Heart right ventricle (tissue), 16 donors: ENCODE results near the gene NCCRP1. TPM values are rescaled to one million over a fixed set of nuclear protein-coding genes. Genes with fewer than 3 reads are reported as not detected.
A peak's percentile ranks its signal among the peaks of the same experiment; 100 is the strongest.

Experiments
- ATAC-seq, 8 donors: fragments of 200-7000 bp; cut with Tn5 transposase; one replicate each; pipeline ENCODE4 v1.9.1; 2020; ENCODE audit warnings: mild to moderate bottlenecking in 8 of 8, moderate library complexity in 8 of 8, moderate number of reproducible peaks in 1 of 8
- DNase-seq, 2 donors: peaks; one replicate each; pipeline ENCODE4 v3.0.0-alpha.2; 2020
- H3K27ac ChIP-seq, 10 donors: fragments of 200-600 bp; sonication (generic) in 2 of 10; one replicate each; pipeline versions ENCODE4 v1.5.0 to v1.8.0; 2020 to 2022; ENCODE audit warnings: mild to moderate bottlenecking in 3 of 10
- H3K27me3 ChIP-seq, 7 donors: fragments of 200-600 bp; one replicate each; pipeline ENCODE4 v1.8.0; 2021 to 2022; ENCODE audit warnings: mild to moderate bottlenecking in 2 of 7
- H3K36me3 ChIP-seq, 9 donors: fragments of 200-600 bp; sonication (generic) in 1 of 9; one replicate each; pipeline versions ENCODE4 v1.5.0 to v1.8.0; 2020 to 2022; ENCODE audit warnings: mild to moderate bottlenecking in 2 of 9
- H3K4me1 ChIP-seq, 9 donors: fragments of 200-600 bp; sonication (generic) in 1 of 9; one replicate each; pipeline versions ENCODE4 v1.5.0 to v1.8.0; 2020 to 2022; ENCODE audit warnings: mild to moderate bottlenecking in 4 of 9
- H3K4me3 ChIP-seq, 10 donors: fragments of 200-600 bp; sonication (generic) in 2 of 10; one replicate each; pipeline versions ENCODE4 v1.5.0 to v1.8.0; 2020 to 2022; ENCODE audit warnings: mild to moderate bottlenecking in 7 of 10, moderate library complexity in 2 of 10
- H3K9me3 ChIP-seq, 11 donors: fragments of 200-600 bp in 10 of 11; sonication (generic) in 2 of 11; one replicate each; pipeline versions ENCODE4 v1.5.0 to v1.8.0; 2013 to 2022; ENCODE audit warnings: mild to moderate bottlenecking in 2 of 11, control low read depth in 1 of 11, moderate library complexity in 1 of 11
- WGBS, 2 donors: extraction: QIAGEN DNeasy Blood & Tissue Kit; methylation state at CpG; one replicate each; pipeline ENCODE4 v1.1.7; 2013; ENCODE audit warnings: inconsistent platforms in 1 of 2; 5-methylcytosine and 5-hydroxymethylcytosine counted together
- intact Hi-C, 10 donors: fragments of 100-400 bp; cut with DNase I; formaldehyde crosslinking; loops; one replicate each; pipeline versions ENCODE4 v1.11.1 to v1.14.2; 2022
- polyA plus RNA-seq, 2 donors: library from polyadenylated mRNA; stranded (reverse); fragments of 200-250 nt; gene quantifications; one replicate each; pipeline ENCODE4 v1.2.3, GENCODE V29; 2013
- total RNA-seq, 10 donors: library from RNA; stranded (reverse); fragmentation: NEBNext Ultra II Directional in 3 of 10; extraction: Animal tissue kit (Norgen Biotek cat#: 25700) in 3 of 10; gene quantifications; one replicate each; pipeline versions ENCODE4 v1.2.1 to v1.2.4, GENCODE V29; 2021 to 2023
- TF ChIP-seq, protein P1 (sequence below), 9 donors: fragments of 200-600 bp; sonication (generic) in 2 of 9; IDR thresholded peaks; one replicate each; pipeline versions ENCODE4 v1.5.0 to v1.8.0; 2021 to 2022; ENCODE audit warnings: antibody characterized with exemption in 9 of 9, mild to moderate bottlenecking in 5 of 9, moderate library complexity in 1 of 9
- donor health status: Arrhythmogenic right ventricular cardiomyopathy.
- donor health status: ischemic (EF 13 %, LVEDD 7.1; RV severe dilation, severe dysfunction).
- donor health status: healthy with polysubstance abuse.
- donor health status: DM: no; HTN: yes; CAD: no.
- donor health status: DM: no; HTN: no; CAD: no.
- donor health status: ischemic (EF 25% LVEDD 6.9; RV normal size, moderate dysfunction).
- donor health status: ischemic (EF 25% LVEDD 5.7; RV mildly dilated, moderate dysfunction).
- donor health status: healthy.
- donor health status: DM: yes; HTN: yes; CAD: no.
- donor health status: Ischemic cardiomyopathy.
- donor health status: ischemic (EF 35%, LVEDD 5.7; RV mildly dilated, moderate dysfunction).
- donor health status: nonischemic (EF 11% LVEDD 7.7; RV severe dilation, severe dysfunction).
- donor health status: DM: yes; HTN: yes; CAD: no.
- donor health status: PGD.
- donor health status: ischemic (EF 29% LVEDD 5.4; RV normal size, mild dysfunction).
- donor health status: nonischemic (EF 23%, LVEDD 6.1; RV moderate dilation, normal function).

NCCRP1 gene
- total and polyA plus RNA-seq, 12 donors, result 0.03 TPM; not detected in 11

DNA sequence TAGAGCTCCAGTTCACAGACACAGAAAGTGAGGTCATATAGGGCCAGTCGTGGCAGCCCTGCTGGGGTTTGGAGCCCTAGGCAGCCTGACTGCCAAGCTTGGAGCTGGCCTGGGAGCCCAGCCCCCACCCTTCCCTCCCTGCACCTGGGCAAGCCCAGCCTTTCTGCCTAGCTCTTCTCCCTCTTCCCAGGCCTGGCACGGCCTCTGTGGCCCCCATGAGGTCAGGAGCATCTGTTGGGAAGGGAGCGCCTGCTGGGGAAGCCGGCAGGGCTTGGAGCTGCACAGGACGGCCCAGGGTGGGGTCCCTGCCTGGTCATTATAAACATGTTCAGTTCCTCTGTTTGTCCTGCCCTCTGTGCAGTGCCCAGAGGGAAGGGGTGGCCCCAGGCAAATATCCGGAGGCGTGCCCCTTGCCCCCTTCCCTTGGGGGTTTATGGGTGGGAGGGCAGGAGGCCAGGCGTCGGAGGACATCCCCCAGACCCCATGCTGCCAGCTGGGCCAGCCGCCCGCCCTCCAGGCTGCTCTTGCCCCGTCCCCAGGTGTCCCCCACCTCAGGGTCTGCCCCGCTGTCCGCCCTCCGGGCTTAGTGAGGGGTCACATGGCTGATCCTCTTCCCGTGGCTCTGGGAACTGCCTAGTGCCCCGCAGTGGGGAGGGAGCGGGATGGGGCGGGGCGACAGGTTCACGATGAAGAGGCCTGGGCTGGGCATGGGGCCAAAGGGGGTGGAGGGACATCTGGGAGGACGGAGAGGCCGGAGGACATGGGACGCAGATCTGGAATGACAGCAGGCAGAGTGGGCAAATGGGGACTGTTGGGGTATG, 30.0 kb upstream of the NCCRP1 start:
- intact Hi-C loops, result no loop called here
- TF ChIP-seq, protein P1, sequence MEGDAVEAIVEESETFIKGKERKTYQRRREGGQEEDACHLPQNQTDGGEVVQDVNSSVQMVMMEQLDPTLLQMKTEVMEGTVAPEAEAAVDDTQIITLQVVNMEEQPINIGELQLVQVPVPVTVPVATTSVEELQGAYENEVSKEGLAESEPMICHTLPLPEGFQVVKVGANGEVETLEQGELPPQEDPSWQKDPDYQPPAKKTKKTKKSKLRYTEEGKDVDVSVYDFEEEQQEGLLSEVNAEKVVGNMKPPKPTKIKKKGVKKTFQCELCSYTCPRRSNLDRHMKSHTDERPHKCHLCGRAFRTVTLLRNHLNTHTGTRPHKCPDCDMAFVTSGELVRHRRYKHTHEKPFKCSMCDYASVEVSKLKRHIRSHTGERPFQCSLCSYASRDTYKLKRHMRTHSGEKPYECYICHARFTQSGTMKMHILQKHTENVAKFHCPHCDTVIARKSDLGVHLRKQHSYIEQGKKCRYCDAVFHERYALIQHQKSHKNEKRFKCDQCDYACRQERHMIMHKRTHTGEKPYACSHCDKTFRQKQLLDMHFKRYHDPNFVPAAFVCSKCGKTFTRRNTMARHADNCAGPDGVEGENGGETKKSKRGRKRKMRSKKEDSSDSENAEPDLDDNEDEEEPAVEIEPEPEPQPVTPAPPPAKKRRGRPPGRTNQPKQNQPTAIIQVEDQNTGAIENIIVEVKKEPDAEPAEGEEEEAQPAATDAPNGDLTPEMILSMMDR (IDR thresholded peaks at IDR 0.05), result no peak
- Histone ChIP-seq H3K36me3 (peaks cover 0 to 22% (median 0%) of the 10 kb centered on the region in 9 donors), H3K27me3 (no peaks in the 10 kb centered on the region), H3K27ac (no peak overlapping the region), H3K9me3 (no peaks in the 10 kb centered on the region), H3K4me3 (no peak overlapping the region), H3K4me1 (peaks cover 0 to 21% (median 14%) of the 10 kb centered on the region in 9 donors)
- WGBS, 2 donors, result 31 to 33% methylated on average over 24 of the region's 24 CpGs
- DNase-seq (peak; percentile 71 to 73), ATAC-seq (peak; percentile 34 to 84 (median 62))

DNA sequence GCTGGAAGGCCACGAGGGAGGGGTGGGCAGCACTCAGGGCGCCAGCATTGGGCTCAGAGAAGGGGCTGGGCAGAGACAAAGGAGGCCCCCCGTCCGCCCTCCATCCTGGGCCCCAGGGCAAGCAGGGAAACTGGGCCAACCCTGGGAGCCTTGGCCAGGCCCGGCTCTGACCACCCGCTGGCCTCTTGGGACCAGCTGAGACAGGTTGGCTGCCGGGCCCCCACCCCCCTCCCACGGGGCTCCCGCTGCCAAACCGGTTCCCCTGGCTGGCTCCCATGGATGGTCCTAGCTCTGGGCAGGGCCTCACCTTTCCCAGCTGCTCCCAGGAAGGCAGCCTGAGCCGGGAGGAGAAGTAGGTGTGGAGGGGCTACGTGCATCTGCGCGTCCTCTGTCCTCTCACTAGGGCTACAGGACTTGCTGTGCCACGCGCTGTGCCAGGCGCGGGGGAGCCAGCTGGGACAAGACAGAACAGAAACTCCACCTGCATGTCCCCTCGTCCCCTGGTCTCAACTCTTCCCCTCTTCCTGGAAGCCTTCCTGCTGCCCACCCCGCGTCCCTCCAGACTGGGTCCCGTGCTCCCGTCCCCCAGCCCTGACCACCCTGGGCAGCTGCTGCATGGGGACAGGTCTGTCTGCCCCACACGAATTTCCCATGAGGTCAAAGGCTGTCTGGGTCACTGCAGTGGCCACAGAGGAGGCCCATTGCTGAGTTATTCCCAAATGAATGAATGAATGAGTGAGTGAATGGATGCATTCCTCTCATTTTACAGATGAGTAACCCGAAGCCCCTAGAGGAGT, 29.1 kb upstream of the NCCRP1 start:
- Histone ChIP-seq H3K27me3 (no peaks in the 10 kb centered on the region), H3K4me1 (peaks cover 0 to 21% (median 14%) of the 10 kb centered on the region in 9 donors), H3K27ac (no peak overlapping the region), H3K36me3 (peaks cover 0 to 25% (median 0%) of the 10 kb centered on the region in 9 donors), H3K4me3 (no peak overlapping the region), H3K9me3 (no peaks in the 10 kb centered on the region)
- TF ChIP-seq, protein P1 (IDR thresholded peaks at IDR 0.05), result no peak
- no peak for DNase-seq
- intact Hi-C loops, result no loop called here
- WGBS, 2 donors, result 76 to 82% methylated on average over 24 to 25 of the region's 25 CpGs
- ATAC-seq, result peak in 2 of 8 donors; percentile 11 to 21

DNA sequence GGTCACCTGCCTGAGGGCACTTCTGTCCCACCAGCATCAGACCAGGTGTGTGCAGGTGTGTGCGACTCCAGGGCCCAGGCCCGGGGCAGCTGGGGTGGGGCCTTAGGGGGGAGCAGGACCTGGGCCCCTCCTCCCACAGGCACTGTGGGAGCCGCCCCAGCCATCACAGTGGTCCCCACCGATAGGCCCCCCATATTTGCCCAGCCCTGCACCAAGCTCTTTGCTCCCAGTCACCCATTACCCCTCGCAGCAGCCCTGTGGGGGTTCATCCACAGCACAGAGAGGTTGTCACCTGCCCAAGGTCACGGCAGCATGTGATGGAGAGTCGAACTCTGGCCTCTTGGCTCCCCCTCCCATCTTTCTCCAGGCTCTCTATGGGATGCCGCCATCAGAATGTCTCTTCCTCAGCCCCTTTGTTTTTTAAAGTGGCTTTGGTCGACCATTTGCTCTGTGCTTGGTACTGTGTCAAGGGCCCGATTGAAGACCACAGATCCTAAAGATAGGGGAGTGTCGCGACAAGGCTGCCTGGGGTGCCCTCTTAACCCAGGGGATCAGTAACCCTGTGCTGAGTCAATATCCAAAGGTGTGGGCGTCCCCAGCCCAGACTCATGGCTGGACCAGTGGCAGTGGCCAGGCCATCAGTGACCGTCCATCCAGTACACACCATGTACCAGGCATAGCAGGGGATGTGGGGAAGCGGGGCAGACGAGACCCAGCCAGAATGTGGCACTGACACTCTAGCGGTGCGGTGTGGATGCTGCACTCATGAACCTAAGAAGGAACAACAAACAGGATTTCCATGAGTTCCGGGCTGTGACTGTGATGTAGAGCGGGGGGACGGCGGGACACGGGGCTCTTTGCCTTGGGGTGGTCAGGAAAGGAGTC, 28.3 kb upstream of the NCCRP1 start:
- no peak for DNase-seq
- no peak overlapping the region for H3K4me3 ChIP-seq
- peak in 1 of 8 donors; percentile 22 for ATAC-seq
- no peak overlapping the region for H3K27ac ChIP-seq
- 90 to 91% methylated on average over 23 of the region's 23 CpGs for WGBS, 2 donors
- no peaks in the 10 kb centered on the region for H3K9me3 ChIP-seq
- peaks cover 0 to 21% (median 14%) of the 10 kb centered on the region in 9 donors for H3K4me1 ChIP-seq
- intact Hi-C loops, result no loop called here
- TF ChIP-seq, protein P1 (IDR thresholded peaks at IDR 0.05), result no peak
- no peaks in the 10 kb centered on the region for H3K27me3 ChIP-seq
- H3K36me3 ChIP-seq, result peaks cover 0 to 31% (median 7%) of the 10 kb centered on the region in 9 donors
